Stomach (tissue), 4 donors: Measurements from ENCODE around the gene CTDP1.

Experiments used
- POLR2A ChIP-seq, 4 donors: fragments of 450-650 bp; IDR thresholded peaks; one replicate each; pipeline ENCODE4 v1.6.1; 2016; ENCODE audit warnings: antibody characterized with exemption in 4 of 4, control low read depth in 2 of 4, mild to moderate bottlenecking in 1 of 4, moderate library complexity in 1 of 4
- POLR2AphosphoS5 ChIP-seq, 3 donors: sonication (generic); formaldehyde crosslinking; IDR thresholded peaks; one replicate each; pipeline ENCODE4 v1.6.1; 2016; ENCODE audit warnings: antibody characterized with exemption in 3 of 3
- TF ChIP-seq, protein P1 (sequence below), 7 experiments: fragments of 450-650 bp in 4 of 7; fragments of 200-600 bp in 3 of 7; sonication (generic) in 3 of 7; IDR thresholded peaks; one replicate each; pipeline ENCODE4 v1.5.1; 2016 to 2019; ENCODE audit warnings: antibody characterized with exemption in 7 of 7, control low read depth in 2 of 7, mild to moderate bottlenecking in 1 of 7

DNA sequence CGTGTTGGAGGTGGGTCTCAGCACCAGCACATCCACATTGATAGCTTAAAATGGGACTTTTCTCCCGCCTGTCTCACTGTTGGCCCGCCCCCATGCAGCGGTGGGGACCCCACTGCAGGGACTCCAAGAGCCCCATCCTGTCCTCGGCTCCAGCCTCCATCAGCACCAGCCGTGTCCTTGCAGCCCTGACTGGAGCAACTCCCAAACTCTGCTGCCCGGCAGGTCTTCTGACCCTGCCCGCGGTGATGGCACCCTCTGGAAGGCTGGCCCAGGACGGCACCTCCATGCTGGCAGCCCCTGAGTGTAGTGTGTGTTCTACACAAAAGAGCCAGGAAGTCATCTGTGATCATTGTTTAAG lies 76.5 kb downstream of the CTDP1 start:
- TF ChIP-seq, protein P1, sequence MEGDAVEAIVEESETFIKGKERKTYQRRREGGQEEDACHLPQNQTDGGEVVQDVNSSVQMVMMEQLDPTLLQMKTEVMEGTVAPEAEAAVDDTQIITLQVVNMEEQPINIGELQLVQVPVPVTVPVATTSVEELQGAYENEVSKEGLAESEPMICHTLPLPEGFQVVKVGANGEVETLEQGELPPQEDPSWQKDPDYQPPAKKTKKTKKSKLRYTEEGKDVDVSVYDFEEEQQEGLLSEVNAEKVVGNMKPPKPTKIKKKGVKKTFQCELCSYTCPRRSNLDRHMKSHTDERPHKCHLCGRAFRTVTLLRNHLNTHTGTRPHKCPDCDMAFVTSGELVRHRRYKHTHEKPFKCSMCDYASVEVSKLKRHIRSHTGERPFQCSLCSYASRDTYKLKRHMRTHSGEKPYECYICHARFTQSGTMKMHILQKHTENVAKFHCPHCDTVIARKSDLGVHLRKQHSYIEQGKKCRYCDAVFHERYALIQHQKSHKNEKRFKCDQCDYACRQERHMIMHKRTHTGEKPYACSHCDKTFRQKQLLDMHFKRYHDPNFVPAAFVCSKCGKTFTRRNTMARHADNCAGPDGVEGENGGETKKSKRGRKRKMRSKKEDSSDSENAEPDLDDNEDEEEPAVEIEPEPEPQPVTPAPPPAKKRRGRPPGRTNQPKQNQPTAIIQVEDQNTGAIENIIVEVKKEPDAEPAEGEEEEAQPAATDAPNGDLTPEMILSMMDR (IDR thresholded peaks at IDR 0.05): no peak
- TF ChIP-seq POLR2AphosphoS5 (IDR thresholded peaks at IDR 0.05) (no peak), POLR2A (IDR thresholded peaks at IDR 0.05) (no peak)
